SK-N-SH treated with all-trans-retinoic acid at 6 μM for 48 hours (cell line): ENCODE data around the gene NCBP2L.

ENCODE experiments used
- BACH2 ChIP-seq: fragments of 250-450 bp; sonication (Bioruptor Pico); IDR thresholded peaks from 2 replicates; pipeline ENCODE4 v1.9.0; 2021; ENCODE audit warnings: mild to moderate bottlenecking, borderline replicate concordance
- OSR1 ChIP-seq: fragments of 250-450 bp; sonication (Bioruptor Pico); IDR thresholded peaks from 2 replicates; pipeline ENCODE4 v1.8.0; 2022; ENCODE audit warnings: moderate library complexity, mild to moderate bottlenecking, inconsistent platforms
- TCF4 ChIP-seq: fragments of 250-450 bp; sonication (Bioruptor Pico); IDR thresholded peaks from 2 replicates; pipeline ENCODE4 v1.8.0; 2021; ENCODE audit warnings: mild to moderate bottlenecking, moderate library complexity, borderline replicate concordance
- TOX ChIP-seq: fragments of 250-450 bp; sonication (Bioruptor Pico); IDR thresholded peaks from 2 replicates; pipeline ENCODE4 v1.8.0; 2021; ENCODE audit warnings: mild to moderate bottlenecking, moderate library complexity, borderline replicate concordance
- ZFP3 ChIP-seq: fragments of 250-450 bp; sonication (Bioruptor Pico); IDR thresholded peaks from 2 replicates; pipeline ENCODE4 v1.5.0; 2020; ENCODE audit warnings: mild to moderate bottlenecking, moderate library complexity
- ZNF8 ChIP-seq: fragments of 450-650 bp; formaldehyde crosslinking; IDR thresholded peaks from 2 replicates; pipeline ENCODE4 v1.5.0; 2020; ENCODE audit warnings: mild to moderate bottlenecking, moderate library complexity

GRCh38 chrX:107736781-107737531 lies 40.6 kb upstream of the NCBP2L start:
- TF ChIP-seq OSR1 (no peak), TOX (no peak), ZFP3 (CRISPR knock-in tag) (no peak), ZNF8 (CRISPR knock-in tag) (no peak), BACH2 (CRISPR knock-in tag) (no peak), TCF4 (CRISPR knock-in tag) (no peak)
